Breast epithelium (tissue), 4 donors: ENCODE data around the gene FTH1. TPM values are rescaled to one million over a fixed set of nuclear protein-coding genes. Genes with fewer than 3 reads are reported as not detected.

Experiments used
- DNase-seq, 2 donors: peaks; one replicate each; pipeline ENCODE4 v3.0.0-alpha.2; 2019; ENCODE audit warnings: low spot score in 2 of 2
- H3K27ac ChIP-seq, 2 donors: fragments of 200-600 bp; sonication (generic) in 1 of 2; one replicate each; pipeline ENCODE4 v1.5.1; 2016 to 2019; ENCODE audit warnings: mild to moderate bottlenecking in 1 of 2
- H3K27me3 ChIP-seq, 2 donors: fragments of 200-600 bp; sonication (generic) in 1 of 2; one replicate each; pipeline versions ENCODE4 v1.5.1 to v1.6.0; 2017 to 2019; ENCODE audit warnings: control low read depth in 1 of 2, mild to moderate bottlenecking in 1 of 2
- H3K36me3 ChIP-seq: fragments of 200-600 bp; one replicate; pipeline ENCODE4 v1.5.1; 2019
- H3K4me1 ChIP-seq, 2 donors: fragments of 200-600 bp; sonication (generic); one replicate each; pipeline ENCODE4 v1.5.1; 2016 to 2019; ENCODE audit warnings: control low read depth in 1 of 2
- H3K4me3 ChIP-seq, 3 donors: fragments of 200-600 bp; sonication (generic); 1 replicate in 2 of 3; 2 replicates in 1 of 3; pipeline ENCODE4 v1.5.1; 2016 to 2019; ENCODE audit warnings: mild to moderate bottlenecking in 3 of 3, moderate library complexity in 2 of 3
- H3K9me3 ChIP-seq, 2 donors: fragments of 200-600 bp; sonication (generic) in 1 of 2; one replicate each; pipeline ENCODE4 v1.5.1; 2016 to 2019; ENCODE audit warnings: control low read depth in 1 of 2
- CTCF ChIP-seq, 3 donors: fragments of 450-650 bp; IDR thresholded peaks; one replicate each; pipeline ENCODE4 v1.5.1; 2016 to 2017; ENCODE audit warnings: antibody characterized with exemption in 3 of 3, mild to moderate bottlenecking in 3 of 3, moderate library complexity in 3 of 3
- POLR2A ChIP-seq: fragments of 450-650 bp; IDR thresholded peaks from one replicate; pipeline ENCODE4 v1.6.1; 2016; ENCODE audit warnings: antibody characterized with exemption, mild to moderate bottlenecking, moderate library complexity
- POLR2AphosphoS5 ChIP-seq, 3 donors: sonication (generic); formaldehyde crosslinking; IDR thresholded peaks; one replicate each; pipeline ENCODE4 v1.6.1; 2017; ENCODE audit warnings: antibody characterized with exemption in 3 of 3
- intact Hi-C: fragments of 100-400 bp; cut with DNase I; formaldehyde crosslinking; loops from one replicate; pipeline ENCODE4 v1.15.1; 2023; ENCODE audit warnings: low total_unique reads
- total RNA-seq, 3 donors: library from RNA; depleted of rRNA; stranded (reverse); fragments of >200 nt; gene quantifications; one replicate each; pipeline ENCODE4 v1.1.0, GENCODE V29; 2016

The FTH1 gene
- total RNA-seq, 3 donors from 2014 or later, result 2,151 to 6,439 (median 3,491) TPM

GRCh38 chr11:61971248-61972111 is 4.0 kb upstream of the FTH1 start:
- H3K27ac ChIP-seq, result peak overlapping the region; percentile 93 to 100
- H3K9me3 ChIP-seq, result no peaks in the 10 kb centered on the region
- no peaks in the 10 kb centered on the region for H3K36me3 ChIP-seq
- intact Hi-C loops, result no loop called here
- DNase-seq, result peak; percentile 97 to 99
- H3K4me3 ChIP-seq, result peak overlapping the region; percentile 20 to 47 (median 26)
- H3K27me3 ChIP-seq, result no peaks in the 10 kb centered on the region
- peaks cover 30 to 54% of the 10 kb centered on the region in 2 donors for H3K4me1 ChIP-seq
- TF ChIP-seq POLR2AphosphoS5 (IDR thresholded peaks at IDR 0.05) (peak; percentile 88 to 98 (median 91)), POLR2A (peak; percentile 38), CTCF (IDR thresholded peaks at IDR 0.05) (no peak)

GRCh38 chr11:61969838-61970662 is 2.6 kb upstream of the FTH1 start:
- Histone ChIP-seq H3K36me3 (no peaks in the 10 kb centered on the region), H3K9me3 (no peaks in the 10 kb centered on the region), H3K27me3 (no peaks in the 10 kb centered on the region), H3K4me3 (peak overlapping the region in 1 of 3 donors; percentile 4), H3K27ac (peak overlapping the region; percentile 98 to 100), H3K4me1 (peaks cover 30 to 40% of the 10 kb centered on the region in 2 donors)
- DNase-seq, result no peak
- intact Hi-C loops, result no loop called here
- TF ChIP-seq POLR2A, result no peak
- no peak for TF ChIP-seq CTCF (IDR thresholded peaks at IDR 0.05)
- TF ChIP-seq POLR2AphosphoS5 (IDR thresholded peaks at IDR 0.05), result no peak

GRCh38 chr11:61969391-61969758 is 1.9 kb upstream of the FTH1 start:
- Histone ChIP-seq H3K9me3 (no peaks in the 10 kb centered on the region), H3K36me3 (no peaks in the 10 kb centered on the region), H3K4me3 (peak overlapping the region in 1 of 3 donors; percentile 85), H3K27me3 (no peaks in the 10 kb centered on the region), H3K27ac (peak overlapping the region; percentile 98 to 100), H3K4me1 (peaks cover 30 to 34% of the 10 kb centered on the region in 2 donors)
- DNase-seq, result no peak
- intact Hi-C loops, result no loop called here
- TF ChIP-seq CTCF (IDR thresholded peaks at IDR 0.05), result no peak
- no peak for TF ChIP-seq POLR2A
- no peak for TF ChIP-seq POLR2AphosphoS5 (IDR thresholded peaks at IDR 0.05)

- peak overlapping the region; percentile 85 to 98 (median 89) for H3K4me3 ChIP-seq
- H3K9me3 ChIP-seq, result no peaks in the 10 kb centered on the region
- H3K4me1 ChIP-seq, result peaks cover 31 to 32% of the 10 kb centered on the region in 2 donors
- H3K27me3 ChIP-seq, result no peaks in the 10 kb centered on the region
- H3K36me3 ChIP-seq, result no peaks in the 10 kb centered on the region
- no peak for TF ChIP-seq POLR2A
- TF ChIP-seq CTCF (IDR thresholded peaks at IDR 0.05), result no peak
- no peak for TF ChIP-seq POLR2AphosphoS5 (IDR thresholded peaks at IDR 0.05)
- intact Hi-C loops, result no loop called here
- peak; percentile 19 to 42 for DNase-seq
- H3K27ac ChIP-seq, result peak overlapping the region; percentile 98 to 100
These were observed 1.4 kb upstream of the FTH1 start for GRCh38 chr11:61968758-61969390.
